COLO829 (cell line): Measurements from ENCODE around the gene ASXL2.
A peak's percentile ranks its signal among the peaks of the same experiment; 100 is the strongest.
"Not testable (repeated sequence)": the region's sequence is repeated elsewhere in the genome, so short reads cannot be mapped to it uniquely, and the experiment has no call there.

Experiments
- DNase-seq: peaks from one replicate; pipeline ENCODE4 v3.0.0; 2012; ENCODE audit warnings: low spot score

Gene ASXL2

GRCh38 chr2:25735835-25736234 is 142.5 kb downstream of the ASXL2 start:
- DNase-seq: no peak

DNA sequence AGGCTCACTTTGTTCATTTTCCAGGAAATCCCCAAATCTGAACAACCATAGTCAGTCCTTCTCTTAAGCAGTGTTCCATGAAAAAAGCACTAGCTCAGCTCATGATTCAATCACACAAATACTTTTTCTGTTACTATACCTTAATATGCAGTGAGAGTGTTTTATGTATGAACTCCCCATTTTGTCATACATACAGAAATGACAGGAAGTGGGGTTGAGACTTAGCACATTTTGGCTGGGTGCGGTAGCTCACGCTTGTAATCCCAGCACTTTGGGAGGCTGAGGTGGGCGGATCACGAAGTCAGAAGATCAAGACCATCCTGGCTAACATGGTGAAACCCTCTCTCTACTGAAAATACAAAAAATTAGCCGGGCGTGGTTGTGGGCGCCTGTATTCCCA is 149.7 kb downstream of the ASXL2 start:
- DNase-seq: no peak

DNA sequence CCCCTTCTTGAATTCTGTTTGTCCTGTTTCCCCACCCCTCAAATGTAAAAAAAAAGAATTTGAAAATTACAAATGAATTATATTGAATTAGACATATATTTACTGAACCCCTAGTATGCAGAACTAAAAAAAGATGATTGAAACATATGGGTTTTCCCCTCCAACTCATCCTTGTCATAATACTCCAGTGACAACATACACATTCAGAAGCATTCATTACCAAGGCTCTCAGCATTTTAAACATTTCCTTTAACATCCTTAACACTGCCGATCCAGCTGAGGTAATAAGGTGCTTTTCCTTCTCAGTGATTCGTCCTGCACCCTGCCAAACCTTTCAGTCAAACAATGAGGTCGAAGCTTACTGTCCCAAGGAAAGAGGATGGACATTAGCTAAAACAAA is 151.8 kb downstream of the ASXL2 start:
- DNase-seq: no peak

- no peak for DNase-seq
These were observed 152.4 kb downstream of the ASXL2 start for GRCh38 chr2:25725877-25726276.

- no peak for DNase-seq
These were observed 153.5 kb downstream of the ASXL2 start for GRCh38 chr2:25724756-25725155.

DNA sequence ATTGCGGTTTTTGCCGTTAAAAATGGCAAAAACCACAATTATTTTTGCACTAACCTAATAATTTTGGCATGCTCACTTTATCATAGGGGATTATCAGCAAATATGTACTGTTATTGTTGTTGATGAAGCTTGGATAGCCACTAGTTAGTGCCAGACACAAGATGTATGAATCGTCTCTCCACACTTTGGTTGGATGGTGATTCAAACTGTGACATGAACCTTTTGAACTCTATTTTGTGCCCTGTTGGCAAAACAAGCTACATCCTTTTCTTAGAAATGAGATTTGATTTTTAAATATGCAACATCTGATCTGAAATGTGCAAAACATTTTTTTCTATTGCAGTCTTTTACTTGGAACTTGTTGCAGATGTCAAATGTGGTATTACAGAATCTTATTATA is 156.1 kb downstream of the ASXL2 start:
- no peak for DNase-seq

DNA sequence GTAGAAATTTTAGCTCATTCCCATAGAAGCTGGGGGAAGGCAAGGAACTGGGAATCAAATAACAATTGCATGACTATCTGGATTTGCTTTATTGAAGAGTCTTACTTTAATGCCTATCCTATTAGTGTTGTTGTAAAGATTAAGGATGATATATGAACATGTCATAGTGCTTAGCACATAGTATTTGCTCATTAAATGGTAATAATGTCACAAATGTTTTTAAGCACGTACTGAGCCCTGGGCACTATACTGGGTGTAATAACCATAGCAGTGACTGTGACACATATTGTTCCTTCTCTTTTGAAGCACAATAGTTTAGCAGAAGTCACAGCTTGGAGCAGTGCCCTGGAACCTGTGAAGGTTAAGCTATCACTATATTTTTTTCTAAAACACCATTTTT is 157.7 kb downstream of the ASXL2 start:
- no peak for DNase-seq

DNA sequence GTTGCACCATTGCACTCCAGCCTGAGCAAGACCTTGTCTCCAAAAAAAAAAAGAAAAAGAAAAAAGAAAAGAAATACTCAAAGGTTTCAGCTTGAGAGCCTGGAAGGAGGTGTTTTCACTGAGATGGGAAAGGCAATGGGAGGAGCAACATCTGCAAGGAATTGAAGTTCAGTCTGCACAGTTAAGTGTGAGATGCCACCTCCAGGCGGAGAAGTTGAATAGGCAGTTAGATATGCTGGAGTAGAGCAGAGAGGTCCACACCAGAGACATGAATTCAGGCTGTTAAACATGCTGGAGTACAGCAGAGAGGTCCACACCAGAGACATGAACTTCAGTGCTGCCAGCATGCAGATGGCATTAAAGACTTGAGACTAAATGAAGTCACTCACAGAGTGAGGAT is 163.5 kb downstream of the ASXL2 start:
- DNase-seq: no peak

DNA sequence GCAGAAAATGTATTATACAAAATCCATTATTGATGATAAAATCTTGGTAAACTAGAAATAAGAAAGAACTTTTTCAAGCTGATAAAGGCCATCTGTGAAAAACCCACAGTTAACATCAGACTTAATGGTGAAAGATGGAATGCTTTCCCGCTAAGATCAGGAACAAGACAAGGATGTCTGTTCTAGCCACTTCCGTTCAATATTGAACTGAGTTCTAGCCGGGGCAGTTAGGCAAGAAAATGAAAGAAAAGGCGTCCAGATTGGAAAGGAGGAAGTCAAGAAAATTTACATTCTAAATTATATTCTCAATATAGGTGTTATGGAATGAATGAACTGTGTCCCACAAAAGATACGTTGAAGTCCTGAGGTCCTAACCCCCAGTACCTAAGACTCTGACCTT is 165.8 kb downstream of the ASXL2 start:
- no peak for DNase-seq

DNA sequence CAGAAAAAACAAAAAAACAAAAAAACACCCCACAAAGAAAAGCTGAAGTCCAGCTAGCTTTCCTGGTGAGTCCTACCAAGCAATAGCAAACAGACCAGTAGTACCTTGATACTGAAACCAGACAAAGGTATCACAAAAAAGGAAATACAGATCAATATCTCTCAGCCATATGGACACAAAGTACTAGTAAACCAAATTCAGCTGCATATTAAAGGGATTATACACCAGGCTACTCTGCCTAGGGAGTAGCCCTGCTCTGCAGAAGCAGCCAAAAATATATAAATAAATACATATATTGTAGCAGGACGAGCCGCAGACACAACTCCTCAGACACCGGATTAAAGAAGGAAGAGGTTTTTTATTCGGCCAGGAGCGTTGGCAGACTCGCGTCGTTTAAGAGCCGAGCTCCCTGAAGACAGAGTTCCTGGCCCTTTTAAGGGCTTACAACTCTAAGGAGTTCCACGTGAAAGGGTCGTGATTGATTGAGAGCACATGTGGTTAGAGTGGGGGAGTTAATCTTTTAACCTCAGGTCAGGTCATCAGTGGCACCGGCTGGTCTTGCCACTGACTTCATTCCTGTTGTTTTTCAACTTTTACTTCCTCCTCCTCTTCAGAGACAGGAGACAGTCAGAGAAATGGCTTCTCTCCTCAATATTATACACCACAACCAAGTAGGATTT is 166.5 kb downstream of the ASXL2 start:
- DNase-seq: no peak

GRCh38 chr2:25710750-25711149 is 167.5 kb downstream of the ASXL2 start:
- no peak for DNase-seq

DNA sequence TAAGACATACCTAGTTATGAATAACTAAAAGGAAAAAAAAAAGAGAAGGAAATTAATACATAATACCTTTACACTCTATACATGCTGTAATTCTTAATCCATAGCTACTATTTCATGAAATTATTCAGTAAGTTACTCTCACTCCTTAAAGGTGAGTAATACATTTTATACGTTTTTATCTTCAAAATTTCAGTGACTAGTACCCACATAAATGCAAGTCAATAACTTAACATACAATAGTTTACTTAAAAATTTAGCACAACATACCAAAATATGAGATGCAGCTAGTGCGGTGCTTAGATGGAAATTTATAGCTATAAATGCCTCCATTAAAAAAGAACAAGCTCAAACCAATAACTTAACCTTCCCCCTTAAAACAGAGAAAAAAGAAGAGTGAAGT is 168.9 kb downstream of the ASXL2 start:
- no peak for DNase-seq

- no peak for DNase-seq
These were observed 170.2 kb downstream of the ASXL2 start for GRCh38 chr2:25707927-25708590.

GRCh38 chr2:25705575-25705974 is 172.7 kb downstream of the ASXL2 start:
- not testable (repeated sequence) for DNase-seq

- no peak for DNase-seq
These were observed 176.5 kb downstream of the ASXL2 start for GRCh38 chr2:25701801-25702200.

- DNase-seq: peak; percentile 38
These were observed 178.0 kb downstream of the ASXL2 start for GRCh38 chr2:25700221-25700660.

GRCh38 chr2:25699216-25699615 is 179.1 kb downstream of the ASXL2 start:
- DNase-seq: no peak

DNA sequence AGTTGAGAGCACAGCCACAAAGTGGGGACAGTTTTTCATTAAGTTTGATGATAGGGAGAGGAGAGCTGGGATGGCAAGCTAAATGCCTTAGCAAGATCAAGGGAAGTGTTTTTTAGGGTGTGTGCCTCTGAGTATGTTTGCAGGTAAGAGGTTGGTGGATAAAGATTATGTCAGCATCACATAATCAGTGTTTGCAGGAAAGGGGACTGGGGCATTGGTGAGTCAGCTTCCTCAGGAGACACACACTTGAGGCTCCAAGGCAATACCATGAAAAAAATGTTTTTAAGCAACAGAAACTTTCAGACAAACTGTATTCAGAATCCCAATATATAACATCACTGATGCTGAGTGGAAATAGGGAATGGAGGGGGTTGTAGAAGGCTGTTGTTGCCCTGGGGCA is 179.5 kb downstream of the ASXL2 start:
- no peak for DNase-seq

DNA sequence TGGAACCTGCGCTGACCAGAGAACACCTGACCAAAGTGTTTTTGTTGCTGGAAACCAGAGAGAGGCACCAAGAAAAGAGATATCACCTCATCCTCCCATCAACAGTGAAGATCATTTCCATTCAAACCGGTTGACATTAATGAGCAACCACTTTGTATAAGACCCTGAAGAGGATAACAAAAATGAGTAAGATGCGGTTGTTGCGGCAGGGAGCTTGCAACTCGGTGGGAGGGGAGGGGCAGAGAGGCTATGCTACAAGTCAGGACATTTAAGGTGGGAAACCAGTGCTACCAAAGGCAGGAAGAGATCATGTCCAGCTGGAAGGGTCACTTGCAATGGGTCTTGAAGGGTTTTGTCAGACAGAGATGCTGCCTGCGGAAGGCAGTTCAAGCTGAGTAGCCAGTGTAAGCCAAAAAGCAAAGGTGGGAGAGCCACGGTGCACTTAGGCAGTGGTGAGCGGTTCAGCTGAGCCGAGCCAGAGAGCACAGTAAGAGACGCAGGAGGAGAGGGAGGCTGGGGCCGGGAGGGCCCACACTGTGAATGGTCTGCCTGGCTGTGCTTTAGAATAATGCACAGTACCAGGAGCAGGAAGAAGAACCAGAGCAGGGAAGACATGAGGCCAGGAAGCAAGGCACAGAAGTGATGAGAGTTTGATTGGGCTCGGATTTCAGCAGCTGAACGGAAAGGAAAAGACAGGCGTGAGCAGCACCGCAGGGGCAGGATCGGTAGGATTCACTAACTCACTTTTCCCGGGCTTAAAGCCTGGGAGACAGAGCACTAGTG is 180.5 kb downstream of the ASXL2 start:
- DNase-seq: no peak

DNA sequence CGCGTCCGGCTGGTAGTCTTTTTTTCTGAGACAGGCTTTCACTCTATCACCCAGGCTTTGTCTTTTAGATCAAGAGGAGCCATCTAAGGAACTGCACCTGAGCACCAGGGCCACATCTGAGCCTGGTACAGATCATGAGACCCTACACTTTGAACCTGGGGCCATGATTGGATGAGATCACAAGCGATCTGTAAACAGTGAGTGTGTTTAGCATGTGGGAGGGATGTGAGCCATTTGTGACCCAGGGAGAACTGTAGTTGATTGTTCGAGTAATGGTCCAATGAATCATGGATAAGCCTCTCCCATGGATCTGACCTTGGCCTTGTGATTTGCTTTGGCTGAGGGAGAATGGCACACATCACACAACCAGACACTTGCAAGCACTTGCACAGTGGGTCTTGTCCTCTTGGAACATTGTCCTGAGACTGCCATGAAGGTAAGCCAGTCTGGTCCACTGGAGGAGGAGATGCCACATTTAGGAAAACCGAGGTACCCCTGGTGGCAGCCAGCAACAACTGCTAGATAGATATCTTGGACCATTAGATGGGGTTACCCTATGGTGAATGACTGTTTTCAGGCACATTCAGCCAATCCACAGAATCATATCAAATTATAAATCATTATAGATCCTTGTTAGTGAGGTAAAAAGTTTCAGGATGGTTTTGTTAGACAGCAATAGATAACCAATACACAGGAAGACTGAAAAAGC is 185.4 kb downstream of the ASXL2 start:
- peak; percentile 76 for DNase-seq

GRCh38 chr2:25692143-25692542 is 186.1 kb downstream of the ASXL2 start:
- peak; percentile 81 for DNase-seq

DNA sequence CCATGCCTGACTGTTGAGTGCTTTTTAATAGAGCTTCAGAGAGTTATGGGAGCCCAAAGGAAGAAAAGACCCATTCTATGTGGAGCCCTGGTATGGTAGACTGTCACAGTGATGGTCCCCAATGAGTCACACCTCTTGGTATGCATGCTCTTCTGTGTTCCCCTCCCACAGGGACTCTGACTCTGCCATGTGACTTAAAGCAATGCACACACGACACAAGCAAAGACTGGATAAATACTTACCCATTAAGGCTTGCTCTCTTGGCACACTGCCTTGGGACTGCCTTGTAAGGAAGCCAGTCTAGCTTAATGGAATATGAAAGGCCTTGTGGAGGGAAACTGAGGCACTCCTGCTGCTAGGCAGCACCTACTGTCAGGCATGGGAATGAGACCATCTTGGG is 188.2 kb downstream of the ASXL2 start:
- DNase-seq: peak; percentile 49

- DNase-seq: no peak
These were observed 190.1 kb downstream of the ASXL2 start for GRCh38 chr2:25688236-25688635.
